ENCODE data around the gene POU5F2. TPM values are rescaled to one million over a fixed set of nuclear protein-coding genes. Genes with fewer than 3 reads are reported as not detected.

POU5F2 gene
- total and polyA plus RNA-seq, 2 of the 8 experiments (the other 6 are each of a cell fraction or from before 2014, with no cell fraction given), result 0.06 to 0.08 TPM

- DNase-seq (ENCODE audit: low read depth in 1 of 2, low spot score in 2 of 2) (no peak), FAIRE-seq (no peak)
- Histone ChIP-seq H3K4me1 (replicated peaks in 1 of 4; ENCODE audit: control insufficient read depth in 3 of 4, insufficient read depth in 4 of 4, low read length in 3 of 4) (no peaks in the 10 kb centered on the region), H3K56ac (replicated peaks; ENCODE audit: insufficient read length, low read depth, low read length) (no peak overlapping the region), H3K27me3 (replicated peaks in 1 of 4; ENCODE audit: control insufficient read depth in 3 of 4, extremely low read depth in 1 of 4, insufficient read depth in 3 of 4, low read length in 3 of 4) (no peaks in the 10 kb centered on the region), H3K23me2 (ENCODE audit: low read depth, low read length) (no peaks in the 10 kb centered on the region), H3K9me3 (ENCODE audit: insufficient read depth in 2 of 2, low read depth in 1 of 2, low read length in 1 of 2) (no peaks in the 10 kb centered on the region), H2BK15ac (ENCODE audit: low read length) (no peak overlapping the region), H2AFZ (ENCODE audit: low read length) (no peak overlapping the region), H3K4me2 (ENCODE audit: insufficient read depth in 1 of 2, low read depth in 2 of 2, low read length in 2 of 2) (no peak overlapping the region), H2AK5ac (ENCODE audit: low read depth, low read length) (no peak overlapping the region), H3K23ac (ENCODE audit: insufficient read length) (no peak overlapping the region), H4K20me1 (replicated peaks in 1 of 2; ENCODE audit: control insufficient read depth in 1 of 2, insufficient read depth in 2 of 2, low read length in 2 of 2) (no peaks in the 10 kb centered on the region), H2BK20ac (ENCODE audit: low read length) (no peak overlapping the region), H2BK12ac (ENCODE audit: low read depth, low read length) (no peak overlapping the region), H4K5ac (ENCODE audit: insufficient read length, low read depth, low read length) (no peak overlapping the region), H3K79me2 (ENCODE audit: control insufficient read depth in 1 of 2, insufficient read depth in 2 of 2, low read length in 2 of 2) (no peaks in the 10 kb centered on the region), H2BK5ac (ENCODE audit: low read depth, low read length) (no peak overlapping the region), H4K91ac (replicated peaks; ENCODE audit: insufficient read length, low read length) (no peak overlapping the region), H3K27ac (ENCODE audit: low read depth, low read length) (no peak overlapping the region), H3K9ac (replicated peaks in 1 of 4; ENCODE audit: extremely low read depth in 1 of 4, low read depth in 3 of 4, low read length in 3 of 4) (no peak overlapping the region), H3K4me3 (ENCODE audit: extremely low read depth in 1 of 4, insufficient read depth in 2 of 4, low read depth in 3 of 4, low read length in 4 of 4) (no peak overlapping the region), H3K18ac (ENCODE audit: extremely low read depth, low read length) (no peak overlapping the region), H2BK120ac (replicated peaks; ENCODE audit: low read depth, low read length) (no peak overlapping the region), H3K79me1 (ENCODE audit: low read depth, low read length) (no peaks in the 10 kb centered on the region), H3K4ac (replicated peaks; ENCODE audit: insufficient read length, low read depth, low read length) (no peak overlapping the region), H3K14ac (ENCODE audit: insufficient read length) (no peak overlapping the region), H3K36me3 (ENCODE audit: control insufficient read depth in 2 of 4, insufficient read depth in 4 of 4, low read length in 3 of 4) (no peaks in the 10 kb centered on the region), H4K8ac (ENCODE audit: extremely low read depth, insufficient read depth, low read length) (no peak overlapping the region)
- ChIA-PET CTCF (ENCODE audit: partially characterized antibody) (interaction anchor here (1.4 kb wide), 1 partner anchor 9 kb away, joined by 5 read pairs; the partner anchor contains the start of gene POU5F2), POLR2A (ENCODE audit: partially characterized antibody) (no interaction called here)
- no peak for TF ChIP-seq POLR2A (IDR thresholded peaks at IDR 0.05; ENCODE audit: control extremely low read depth in 1 of 2, low read depth in 2 of 2, low read length in 2 of 2)
- TF ChIP-seq CTBP2 (IDR thresholded peaks at IDR 0.05; ENCODE audit: borderline replicate concordance, insufficient read depth, insufficient read length, low read length), result no peak
- no peak for TF ChIP-seq PHF8 (conservative IDR thresholded peaks at IDR 0.05; ENCODE audit: low read depth, low read length)
- no peak for TF ChIP-seq TBP (IDR thresholded peaks at IDR 0.05; ENCODE audit: low read depth, low read length)
- TF ChIP-seq RNF2 (IDR thresholded peaks at IDR 0.05; ENCODE audit: borderline replicate concordance, low read depth, low read length, missing control alignments, poor library complexity, severe bottlenecking), result no peak
- no peak for TF ChIP-seq CHD1 (IDR thresholded peaks at IDR 0.05; ENCODE audit: low read depth, low read length)
- no peak for TF ChIP-seq CEBPB (IDR thresholded peaks at IDR 0.05; ENCODE audit: low read depth, low read length)
- WGBS, 2 experiments (ENCODE audit: extremely low coverage in 1 of 2, insufficient coverage in 1 of 2, insufficient read length in 1 of 2, insufficient replicate concordance in 2 of 2, low coverage in 1 of 2, low lambda C conversion rate in 2 of 2, missing lambda C conversion rate in 1 of 2), result 97% methylated on average over 3 of the region's 3 CpGs; no CpG with 5 or more reads in 1 of the 2 experiments
Measured at GRCh38 chr5:93731987-93732386, 9.4 kb downstream of the POU5F2 start.
